ENCODE measurements around the gene CCDC8.
A peak's percentile ranks its signal among the peaks of the same experiment; 100 is the strongest.

Gene CCDC8

GRCh38 chr19:46368116-46368515 is 45.2 kb downstream of the CCDC8 start:
- no peak overlapping the region for H3K4me2 ChIP-seq
- TF ChIP-seq Cebpa-rat (IDR thresholded peaks at IDR 0.05): no peak
- H3K27ac ChIP-seq: no peak overlapping the region
- peaks cover 22 to 50% (median 31%) of the 10 kb centered on the region in 10 experiments for H3K4me1 ChIP-seq
- H3K27me3 ChIP-seq: no peaks in the 10 kb centered on the region
- H3K4me3 ChIP-seq: no peak overlapping the region
- H4K20me1 ChIP-seq: peaks cover 49 to 100% (median 99%) of the 10 kb centered on the region in 11 experiments; a peak in 21 of 22 replicates
- H3K36me3 ChIP-seq: peaks cover 62 to 96% (median 82%) of the 10 kb centered on the region in 11 experiments
- H3K9ac ChIP-seq: no peak overlapping the region
- no peaks in the 10 kb centered on the region for H3K9me3 ChIP-seq (replicated peaks in 1 of 11)

- Histone ChIP-seq H3K4me1 (peaks cover 16 to 43% (median 24%) of the 10 kb centered on the region in 10 experiments), H3K4me3 (no peak overlapping the region), H3K36me3 (peaks cover 62 to 90% (median 79%) of the 10 kb centered on the region in 11 experiments), H3K9me3 (replicated peaks in 1 of 11) (no peaks in the 10 kb centered on the region), H4K20me1 (peaks cover 42 to 97% (median 92%) of the 10 kb centered on the region in 11 experiments; a peak in 21 of 22 replicates), H3K4me2 (no peak overlapping the region), H3K9ac (no peak overlapping the region), H3K27ac (no peak overlapping the region), H3K27me3 (no peaks in the 10 kb centered on the region)
- TF ChIP-seq Cebpa-rat (IDR thresholded peaks at IDR 0.05): no peak
These were observed 45.9 kb downstream of the CCDC8 start for GRCh38 chr19:46367426-46367825.

- no peak overlapping the region for H3K4me2 ChIP-seq
- peaks cover 62 to 83% (median 76%) of the 10 kb centered on the region in 11 experiments for H3K36me3 ChIP-seq
These were observed 46.6 kb downstream of the CCDC8 start for GRCh38 chr19:46366620-46367292.

GRCh38 chr19:46365561-46365960 is 47.8 kb downstream of the CCDC8 start:
- Histone ChIP-seq H3K9me3 (replicated peaks in 1 of 11) (no peaks in the 10 kb centered on the region), H3K36me3 (peaks cover 62 to 78% (median 75%) of the 10 kb centered on the region in 11 experiments), H3K4me3 (no peak overlapping the region), H3K27me3 (no peaks in the 10 kb centered on the region), H3K4me1 (peaks cover 4 to 38% (median 20%) of the 10 kb centered on the region in 10 experiments; a peak in 16 of 20 replicates), H3K4me2 (no peak overlapping the region), H3K27ac (no peak overlapping the region), H4K20me1 (peaks cover 24 to 97% (median 88%) of the 10 kb centered on the region in 11 experiments; a peak in 21 of 22 replicates), H3K9ac (no peak overlapping the region)
- TF ChIP-seq Cebpa-rat (IDR thresholded peaks at IDR 0.05): no peak

More at GRCh38 chr19:46366620-46367292, 46.6 kb downstream of the CCDC8 start:
- no peak overlapping the region for H3K27ac ChIP-seq
- no peak overlapping the region for H3K4me3 ChIP-seq
- H3K27me3 ChIP-seq: no peaks in the 10 kb centered on the region
- peaks cover 35 to 97% (median 90%) of the 10 kb centered on the region in 11 experiments; a peak in 21 of 22 replicates for H4K20me1 ChIP-seq
- peaks cover 9 to 41% (median 22%) of the 10 kb centered on the region in 10 experiments for H3K4me1 ChIP-seq
- no peak for TF ChIP-seq Cebpa-rat (IDR thresholded peaks at IDR 0.05)
- H3K9ac ChIP-seq: no peak overlapping the region
- H3K9me3 ChIP-seq (replicated peaks in 1 of 11): no peaks in the 10 kb centered on the region

GRCh38 chr19:46364359-46364758 is 49.0 kb downstream of the CCDC8 start:
- Histone ChIP-seq H3K4me2 (no peak overlapping the region), H3K4me3 (no peak overlapping the region), H3K27ac (no peak overlapping the region), H4K20me1 (peaks cover 18 to 97% (median 87%) of the 10 kb centered on the region in 11 experiments; a peak in 21 of 22 replicates), H3K9ac (no peak overlapping the region), H3K9me3 (replicated peaks in 1 of 11) (no peaks in the 10 kb centered on the region), H3K4me1 (peaks cover 4 to 27% (median 17%) of the 10 kb centered on the region in 10 experiments; a peak in 15 of 20 replicates), H3K27me3 (no peaks in the 10 kb centered on the region), H3K36me3 (peaks cover 61 to 84% (median 77%) of the 10 kb centered on the region in 11 experiments)
- no peak for TF ChIP-seq Cebpa-rat (IDR thresholded peaks at IDR 0.05)

GRCh38 chr19:46361915-46362314 is 51.4 kb downstream of the CCDC8 start:
- H3K9me3 ChIP-seq (replicated peaks in 1 of 11): no peaks in the 10 kb centered on the region
- H4K20me1 ChIP-seq: peaks cover 23 to 97% (median 87%) of the 10 kb centered on the region in 11 experiments; a peak in 21 of 22 replicates
- H3K9ac ChIP-seq: no peak overlapping the region
- H3K36me3 ChIP-seq: peaks cover 58 to 84% (median 77%) of the 10 kb centered on the region in 11 experiments
- TF ChIP-seq Cebpa-rat (IDR thresholded peaks at IDR 0.05): no peak
- H3K4me3 ChIP-seq: no peak overlapping the region
- H3K4me2 ChIP-seq: peak overlapping the region in 8 of 11 experiments; percentile 3 to 54 (median 46); a peak in 13 of 22 replicates
- H3K4me1 ChIP-seq: peaks cover 4 to 20% (median 13%) of the 10 kb centered on the region in 10 experiments; a peak in 15 of 20 replicates
- H3K27me3 ChIP-seq: no peaks in the 10 kb centered on the region
- no peak overlapping the region for H3K27ac ChIP-seq

Data from BLaER1 treated with 17β-estradiol and CSF1 and Interleukin-3, amounts not matched to agents 10 nM and 100 nM (cell line).